HG03097 (cell line): ENCODE data around the gene OPCML.

Experiments
- ATAC-seq: cut with Tn5 transposase; IDR thresholded peaks from one replicate; pipeline ENCODE4 v1.9.1; 2021; ENCODE audit not compliant: unreplicated experiment, low FRiP score

Gene OPCML

DNA sequence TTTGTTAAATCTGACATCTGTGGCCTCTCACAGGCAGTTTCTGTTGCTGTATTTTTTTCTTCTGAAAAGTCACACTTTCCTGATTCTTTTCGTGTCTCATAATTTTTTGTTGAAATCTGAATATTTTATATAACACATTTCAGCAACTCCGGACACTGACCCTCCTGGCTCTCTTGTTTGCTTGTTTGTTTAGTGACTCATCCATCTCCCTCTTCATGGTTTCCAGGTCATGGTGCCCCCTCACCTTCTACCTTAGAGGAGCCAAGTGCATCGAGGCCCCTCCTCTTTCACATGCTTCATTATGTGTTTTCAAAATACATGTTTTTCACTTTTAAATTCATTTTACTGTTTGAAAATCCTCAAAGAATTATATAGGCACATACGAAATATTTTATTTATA is 562.4 kb downstream of the OPCML start:
- ATAC-seq: no peak

DNA sequence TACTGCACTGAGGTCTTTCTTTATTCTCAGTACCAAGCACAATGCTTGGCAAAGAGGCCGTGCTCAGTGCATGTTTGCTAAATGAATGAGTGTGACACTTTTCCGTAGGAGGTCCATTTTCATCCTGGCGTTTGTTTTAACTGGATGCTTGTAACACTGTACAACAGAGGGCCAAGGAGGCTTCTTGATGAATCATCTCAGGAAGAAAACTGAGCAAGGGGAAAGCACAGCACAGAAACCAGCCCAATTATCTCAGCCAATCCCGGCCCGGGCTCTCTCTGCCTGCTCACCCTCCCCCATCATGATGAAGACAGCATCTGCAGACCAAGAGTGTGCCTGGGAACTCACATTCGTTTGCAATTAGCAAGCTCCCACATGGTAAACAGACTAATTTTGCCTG is 570.3 kb downstream of the OPCML start:
- ATAC-seq: no peak

DNA sequence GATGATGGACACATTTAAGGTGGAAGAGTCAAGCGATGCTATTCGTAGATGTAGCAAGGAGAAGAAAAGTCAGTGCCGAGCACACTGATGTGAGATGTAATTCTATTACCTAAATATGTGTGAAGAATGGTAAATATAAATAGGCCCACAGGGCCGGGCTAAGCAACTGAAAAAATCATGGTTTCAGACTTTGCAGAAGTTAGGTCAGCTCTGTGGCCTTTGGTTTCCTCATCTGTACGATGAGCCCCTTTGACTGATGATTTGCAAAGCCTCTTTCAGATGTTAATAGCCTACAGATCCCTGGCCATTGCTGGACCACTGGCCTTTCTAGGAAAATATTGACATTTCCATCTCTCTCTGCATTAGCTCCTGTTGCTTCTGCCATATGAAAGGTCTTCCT is 570.8 kb downstream of the OPCML start:
- no peak for ATAC-seq

DNA sequence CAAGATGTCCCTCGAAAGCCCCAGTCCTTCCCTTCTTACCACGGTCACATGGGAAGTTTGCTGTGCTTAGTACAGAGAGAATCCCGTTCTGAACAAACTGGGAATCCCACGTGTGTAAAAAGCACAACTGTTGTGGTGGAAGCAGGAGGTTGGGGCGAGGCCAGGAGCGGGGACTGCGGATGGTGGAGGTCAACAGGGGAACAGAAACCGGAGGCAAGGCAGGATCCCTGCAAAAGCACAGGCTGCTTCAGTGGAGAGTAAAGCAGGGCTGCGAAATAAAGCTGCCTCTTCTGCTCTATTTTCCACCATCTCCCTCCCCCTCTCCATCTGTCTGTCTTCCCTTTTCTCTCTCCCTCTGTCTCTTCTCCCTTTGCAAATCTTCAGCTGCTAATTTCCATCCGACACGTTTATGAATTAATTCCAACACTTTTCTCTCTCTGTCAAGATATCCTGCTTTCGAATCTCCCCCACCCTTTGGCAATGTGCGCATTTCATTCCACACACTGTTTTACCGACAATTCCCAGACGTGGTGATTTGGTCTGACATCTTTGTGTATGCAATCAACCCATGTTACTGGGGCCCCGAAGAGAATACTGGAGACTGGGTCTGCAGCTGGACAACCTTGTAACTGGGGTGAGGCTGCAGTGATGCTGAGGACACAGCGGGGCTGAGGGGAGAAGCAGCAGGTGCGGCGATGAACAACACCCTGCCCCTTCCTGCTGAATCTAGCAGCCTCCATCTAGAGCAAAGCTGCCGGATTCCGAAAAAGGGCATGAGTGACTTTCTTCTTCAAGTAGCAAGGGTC is 571.8 kb downstream of the OPCML start:
- no peak for ATAC-seq

DNA sequence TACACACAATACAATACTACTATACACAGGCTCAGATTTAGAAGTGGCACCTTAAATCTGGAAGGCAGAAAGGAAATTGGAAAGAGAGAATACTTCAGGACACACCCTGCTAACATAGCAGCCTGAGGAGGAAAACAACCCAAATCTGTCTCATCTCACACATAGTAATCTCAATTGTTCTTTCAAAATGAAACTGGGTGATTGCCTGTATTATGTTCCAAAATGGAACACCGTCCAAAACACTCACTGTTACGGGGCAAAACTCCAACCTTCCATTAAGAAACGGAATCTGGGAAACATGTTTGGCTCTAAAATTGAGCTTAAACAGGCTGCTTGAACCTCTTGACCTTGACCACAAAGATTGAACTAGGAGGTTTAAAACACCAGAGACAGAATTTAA is 572.6 kb downstream of the OPCML start:
- no peak for ATAC-seq

DNA sequence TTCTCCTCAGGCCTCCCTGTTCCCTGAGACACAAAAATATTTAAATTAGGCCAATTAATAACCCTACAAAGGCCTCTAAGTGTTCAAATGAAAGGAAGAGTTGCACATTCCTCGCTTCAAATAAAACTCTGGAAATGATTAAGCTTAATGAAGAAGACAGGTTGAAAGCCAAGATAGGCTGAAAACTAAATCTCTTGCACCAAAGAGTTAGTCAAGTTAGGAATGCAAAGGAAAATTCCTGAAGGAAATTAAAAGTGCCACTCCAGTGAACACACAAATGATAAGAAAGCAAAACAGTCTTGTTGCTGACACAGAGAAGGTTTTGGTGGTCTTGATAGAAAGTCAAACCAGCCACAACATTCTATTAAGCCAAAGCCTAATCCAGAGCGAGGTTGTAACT is 574.4 kb downstream of the OPCML start:
- ATAC-seq: no peak

DNA sequence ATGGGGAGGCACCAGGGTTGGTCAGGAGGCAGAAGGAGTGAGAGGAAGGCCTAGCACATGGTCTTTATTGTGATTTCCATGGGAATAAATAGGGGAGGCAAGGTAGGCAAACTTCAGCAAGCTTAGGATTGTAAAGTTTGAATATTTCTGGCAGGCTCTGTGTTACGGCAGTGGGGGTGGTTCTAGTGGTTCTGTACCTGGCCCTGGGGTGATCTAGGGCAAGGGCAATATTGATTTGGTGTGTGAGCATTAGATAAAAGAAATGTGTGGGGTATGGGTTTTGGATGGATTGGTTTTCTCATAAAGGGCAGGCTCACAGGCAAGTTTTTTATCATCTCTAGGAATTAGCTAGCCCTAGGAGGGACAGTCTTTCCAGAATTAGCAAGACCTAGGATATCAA is 584.0 kb downstream of the OPCML start:
- no peak for ATAC-seq

DNA sequence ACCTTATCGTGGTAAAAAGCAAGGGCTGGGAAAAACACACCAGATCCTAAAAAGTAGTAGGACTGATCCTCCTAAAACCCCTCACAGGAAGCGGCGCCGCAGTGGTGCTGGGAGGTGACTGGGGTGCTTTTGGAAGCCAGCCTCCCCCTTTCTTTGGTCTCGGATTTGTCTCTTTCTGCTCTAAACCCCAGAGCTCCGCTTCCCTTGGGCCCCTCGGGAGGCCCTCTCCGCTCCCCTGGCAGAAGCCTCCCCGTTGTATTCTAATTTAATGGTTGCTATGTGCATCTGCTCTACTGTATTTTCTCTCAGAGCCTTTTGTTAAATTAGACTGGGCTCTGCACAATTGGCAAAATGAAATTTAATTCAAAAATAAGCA is 587.7 kb downstream of the OPCML start:
- no peak for ATAC-seq

DNA sequence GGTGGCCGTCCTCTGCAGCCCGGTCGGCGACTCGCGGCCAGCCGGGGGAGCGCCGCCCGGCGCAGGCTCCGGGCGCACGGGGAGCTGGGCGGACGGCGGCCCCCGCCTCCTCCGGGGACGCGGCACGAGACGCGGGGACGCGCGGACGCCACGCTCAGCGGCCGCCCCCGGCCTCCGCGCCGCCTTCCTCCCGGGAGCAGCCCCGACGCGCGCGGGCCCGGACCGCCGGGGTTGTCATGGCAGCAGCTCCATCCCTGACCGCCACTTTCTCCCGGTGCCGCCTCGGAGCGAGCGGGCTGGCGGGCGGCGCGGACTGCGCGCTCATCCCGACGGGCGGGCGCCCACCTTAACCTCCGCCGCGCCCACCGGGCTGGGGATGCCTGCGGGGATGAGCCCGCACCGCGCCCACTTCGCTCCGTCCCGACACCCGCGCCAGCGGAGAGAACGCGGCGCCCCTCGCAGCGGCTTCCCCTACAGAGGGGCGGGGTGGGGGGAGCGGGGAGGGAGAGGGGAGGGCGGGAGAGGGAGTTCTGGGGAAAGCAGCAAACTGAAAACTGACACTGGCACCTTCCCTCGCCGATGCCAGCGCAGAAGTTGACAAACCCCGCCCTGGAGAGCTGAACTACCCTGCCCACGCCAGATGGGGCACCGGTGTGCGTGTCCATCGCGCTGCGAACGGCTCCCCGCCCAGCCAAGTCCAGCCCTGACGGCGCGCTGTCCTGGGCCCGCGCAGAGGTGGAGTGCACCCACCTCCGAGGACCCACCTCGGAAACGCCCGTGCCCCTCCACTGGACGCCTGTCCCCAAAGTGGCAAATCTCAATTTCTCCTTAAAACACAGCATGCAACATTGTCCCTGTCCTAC is 588.4 kb downstream of the OPCML start:
- ATAC-seq: no peak

DNA sequence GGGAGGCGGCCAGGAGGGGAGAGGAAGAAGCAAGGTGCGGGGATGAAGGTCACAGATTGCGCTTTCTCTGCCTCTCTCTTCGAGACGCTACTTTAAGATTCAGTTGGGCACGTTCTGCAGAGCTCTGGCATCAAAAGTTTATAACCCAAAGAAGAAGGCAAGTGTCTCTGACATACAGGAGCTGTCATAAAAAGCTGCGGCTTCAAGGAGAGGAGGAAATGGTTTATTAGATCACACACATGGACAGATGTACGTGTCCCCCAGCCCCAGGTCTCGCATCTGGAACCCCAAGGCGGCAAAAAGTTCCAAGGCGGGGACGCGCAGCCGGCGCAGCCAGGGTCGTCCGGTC is 589.0 kb downstream of the OPCML start:
- ATAC-seq: no peak

DNA sequence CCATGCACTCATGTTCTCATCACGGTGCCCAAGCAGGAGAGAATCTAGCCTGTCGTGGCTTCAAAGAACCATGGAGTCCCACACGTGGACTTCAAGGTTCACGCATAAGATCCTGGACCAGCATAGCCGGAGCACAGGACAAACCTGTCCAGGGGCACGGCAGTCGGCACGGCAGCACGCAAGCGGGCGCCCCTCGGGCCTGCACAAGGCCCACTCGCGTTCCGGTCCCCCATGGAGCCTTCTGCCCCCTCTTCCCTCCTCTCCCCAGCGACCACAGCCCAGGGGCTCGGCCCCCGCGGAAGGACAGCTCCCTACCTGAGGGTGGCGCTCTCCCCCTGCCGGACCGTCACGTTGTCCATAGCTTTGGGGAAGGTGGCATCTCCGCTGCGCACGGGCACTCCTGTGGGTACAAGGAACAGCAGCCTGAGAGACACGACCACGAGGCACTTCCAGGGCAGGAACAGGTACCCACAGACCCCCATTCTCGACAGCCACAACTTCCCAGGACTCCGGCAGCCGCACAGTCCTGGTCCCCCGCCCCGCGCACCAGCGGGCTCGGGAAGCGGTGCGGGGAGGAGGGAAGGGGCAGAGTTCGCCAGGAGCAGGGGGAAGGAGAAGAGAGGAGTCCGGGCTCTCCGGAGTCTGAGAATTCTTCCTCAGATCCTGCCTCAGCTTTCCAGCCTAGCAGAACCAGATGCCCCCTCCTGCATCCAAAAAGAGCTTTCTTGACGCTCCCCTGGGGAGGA is 589.5 kb downstream of the OPCML start:
- ATAC-seq: no peak

DNA sequence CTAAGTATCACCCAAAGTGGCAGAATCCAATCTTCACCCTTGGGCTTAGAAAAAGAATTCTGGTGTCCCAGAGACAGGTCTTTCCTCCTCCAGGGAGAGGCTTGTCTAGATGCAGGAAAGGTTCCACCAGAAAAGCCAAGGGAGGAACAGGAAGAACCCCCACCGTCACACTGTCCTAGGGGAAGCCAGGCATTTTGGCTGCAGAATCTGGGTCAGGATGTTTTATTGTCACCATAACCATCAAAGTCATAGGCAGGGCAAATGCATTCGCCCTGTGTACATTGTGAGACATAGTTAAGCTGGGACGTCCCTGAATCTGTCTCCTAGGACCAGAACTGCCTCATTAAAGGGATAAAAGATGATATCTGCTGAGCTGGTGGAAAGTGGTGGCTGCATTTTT is 590.5 kb downstream of the OPCML start:
- no peak for ATAC-seq

DNA sequence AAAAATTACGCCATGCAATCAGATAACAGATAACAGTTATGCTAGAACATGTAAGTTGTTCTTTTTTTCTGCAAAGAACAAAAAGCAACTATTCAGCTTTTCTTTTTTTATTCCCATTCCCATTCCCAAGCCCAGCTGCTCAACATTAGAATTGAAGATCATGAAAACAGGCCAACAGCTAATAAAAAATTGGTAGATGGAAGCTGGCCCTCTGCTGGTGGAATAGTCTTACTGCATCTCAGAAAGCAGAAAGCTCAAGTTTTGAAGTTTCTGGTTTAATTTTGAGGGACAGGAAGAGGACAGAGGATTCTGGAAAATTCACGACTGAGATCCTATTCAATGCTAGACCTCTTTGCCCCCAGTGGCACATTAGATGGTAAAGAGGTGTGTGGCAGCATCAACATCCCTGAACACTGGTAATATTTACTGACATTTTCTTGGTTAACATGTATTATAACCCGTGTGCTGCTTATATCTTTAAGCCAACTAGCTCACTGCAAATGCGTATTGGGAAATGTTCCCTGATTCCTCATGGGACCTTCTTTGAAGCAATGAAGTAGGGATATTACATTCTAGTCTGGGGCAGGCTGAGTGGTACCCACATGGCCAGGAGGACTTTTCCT is 591.2 kb downstream of the OPCML start:
- ATAC-seq: no peak

DNA sequence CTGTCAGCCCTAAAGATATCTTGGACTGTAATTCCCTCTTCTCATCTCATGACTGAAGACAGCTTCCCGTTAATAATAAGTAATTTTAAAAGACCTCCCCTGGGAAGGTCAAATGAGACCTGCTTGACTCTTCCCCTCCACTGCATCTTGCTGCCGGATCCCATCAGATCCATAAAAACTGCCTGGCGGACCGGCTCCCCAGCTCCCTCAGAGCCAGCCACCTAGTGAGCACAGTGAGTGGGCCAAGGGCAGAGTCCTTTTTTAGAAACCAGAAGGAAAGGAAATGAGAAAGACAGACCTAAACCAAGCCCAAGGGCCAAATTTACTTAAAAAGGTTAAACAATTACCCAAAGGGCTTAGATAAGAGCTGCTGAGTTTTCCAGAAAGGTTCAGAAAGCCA is 595.3 kb downstream of the OPCML start:
- ATAC-seq: no peak

DNA sequence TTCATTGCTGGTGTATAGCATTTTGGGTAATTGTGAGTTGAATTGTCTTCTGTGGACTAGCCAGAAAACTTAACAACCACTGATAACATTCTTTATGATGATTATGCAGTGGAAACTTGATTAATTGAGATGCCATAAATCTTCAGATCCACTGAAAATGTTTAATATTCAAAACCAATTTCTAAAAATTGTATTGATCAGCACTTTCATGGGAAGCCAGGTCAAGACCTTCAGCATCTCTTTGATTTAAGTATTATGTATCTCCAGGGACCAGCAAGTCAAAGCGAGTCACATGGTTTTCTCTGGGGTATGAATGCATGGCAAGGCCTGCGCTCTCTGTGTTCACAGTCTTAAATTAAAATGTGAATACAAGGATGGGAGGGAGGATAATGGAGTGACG is 596.9 kb downstream of the OPCML start:
- no peak for ATAC-seq

DNA sequence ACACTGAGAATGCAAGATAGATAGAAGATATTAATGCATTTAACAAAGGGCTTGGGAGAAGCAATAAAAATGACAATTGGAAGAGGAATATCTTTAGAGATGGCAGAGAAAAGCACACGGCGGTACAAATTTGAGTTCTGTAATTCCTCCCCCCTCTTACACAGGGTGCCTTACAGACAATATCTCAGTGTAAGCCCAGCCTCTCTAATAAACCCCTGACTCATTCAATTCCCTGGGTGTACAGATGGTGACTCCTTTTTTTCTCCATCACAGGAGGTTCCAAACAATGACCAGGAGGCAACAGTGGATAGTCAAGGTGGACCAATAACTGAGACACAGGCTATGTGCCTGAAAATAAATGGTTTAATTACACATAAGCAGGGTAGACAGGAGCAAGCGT is 598.6 kb downstream of the OPCML start:
- ATAC-seq: no peak

DNA sequence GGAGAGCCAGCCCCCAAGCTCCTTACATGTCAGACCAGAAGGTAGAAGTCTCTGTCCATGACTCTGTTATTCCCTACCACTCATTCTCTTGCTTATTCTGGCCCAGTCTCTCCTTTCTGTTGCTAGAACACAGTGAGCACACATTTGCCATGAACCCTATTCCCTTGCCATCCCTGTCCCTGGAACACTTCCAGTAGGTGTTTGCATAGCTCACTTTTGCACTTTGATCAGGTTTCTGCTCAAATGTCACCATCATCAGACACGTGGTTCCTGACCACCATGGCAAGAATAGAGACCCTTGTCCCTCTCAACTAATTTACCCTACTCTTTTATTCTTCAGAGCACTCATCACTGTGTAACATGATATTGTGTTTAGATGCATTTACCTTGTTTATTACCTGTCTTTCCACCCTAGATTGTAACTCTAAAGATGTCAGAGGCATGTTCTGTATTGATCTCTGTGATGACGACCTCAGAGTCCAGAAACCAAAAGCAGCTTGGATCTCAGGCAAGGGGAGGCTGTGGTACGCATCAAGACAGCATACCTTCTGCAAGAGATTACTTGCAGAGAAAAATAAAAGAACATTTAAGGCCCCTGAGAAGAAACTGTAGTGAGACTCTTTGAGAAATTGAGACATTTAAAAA is 606.4 kb downstream of the OPCML start:
- no peak for ATAC-seq

DNA sequence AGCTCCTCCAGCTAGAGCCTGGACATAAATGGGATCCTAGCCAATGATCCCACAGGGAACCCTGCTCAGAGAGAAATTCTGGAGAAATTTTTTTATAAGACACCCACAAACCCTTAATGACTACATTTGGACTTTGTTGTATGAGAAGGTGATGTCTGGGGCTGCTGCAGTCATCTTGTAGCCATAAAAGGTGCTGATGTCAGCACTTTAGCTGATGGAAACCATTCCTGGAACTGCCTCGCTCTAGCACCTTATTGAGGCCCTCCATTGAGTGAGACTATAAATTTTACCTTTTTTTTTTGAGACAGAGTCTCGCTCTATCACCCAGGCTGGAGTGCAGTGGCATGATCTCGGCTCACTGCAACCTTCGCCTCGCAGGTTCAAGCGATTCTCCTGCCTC is 610.7 kb downstream of the OPCML start:
- no peak for ATAC-seq

DNA sequence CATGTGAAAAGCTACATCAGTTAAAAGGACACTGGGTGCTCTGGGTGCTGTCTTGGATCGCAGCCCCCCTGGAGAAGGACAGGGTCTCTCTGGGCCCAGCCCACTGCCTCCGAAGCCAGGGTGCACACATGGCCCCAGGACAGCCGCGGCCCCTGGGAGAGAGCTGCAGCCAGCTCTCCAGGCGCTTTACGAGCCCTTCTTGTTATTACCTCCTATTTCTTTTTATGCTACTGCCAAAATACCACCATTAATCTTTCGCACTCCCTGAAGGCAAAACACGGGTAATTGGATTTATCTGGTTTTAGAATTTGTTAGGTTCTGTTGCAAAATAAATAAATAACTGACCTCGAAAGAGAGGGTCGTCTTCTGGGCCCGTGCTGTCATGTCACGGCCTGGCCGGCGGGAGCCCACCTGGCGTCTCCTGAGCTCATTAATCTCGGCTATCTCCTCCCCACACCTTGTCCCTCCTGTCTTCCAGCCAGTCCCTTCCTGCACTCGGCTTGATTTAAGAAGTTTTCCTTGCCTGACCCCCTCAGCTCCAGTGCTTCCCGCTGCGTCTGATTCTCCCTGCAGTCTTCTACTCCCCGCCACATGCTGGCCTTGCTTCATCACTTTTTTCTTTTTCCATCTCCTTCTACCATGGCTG is 611.7 kb downstream of the OPCML start:
- no peak for ATAC-seq

DNA sequence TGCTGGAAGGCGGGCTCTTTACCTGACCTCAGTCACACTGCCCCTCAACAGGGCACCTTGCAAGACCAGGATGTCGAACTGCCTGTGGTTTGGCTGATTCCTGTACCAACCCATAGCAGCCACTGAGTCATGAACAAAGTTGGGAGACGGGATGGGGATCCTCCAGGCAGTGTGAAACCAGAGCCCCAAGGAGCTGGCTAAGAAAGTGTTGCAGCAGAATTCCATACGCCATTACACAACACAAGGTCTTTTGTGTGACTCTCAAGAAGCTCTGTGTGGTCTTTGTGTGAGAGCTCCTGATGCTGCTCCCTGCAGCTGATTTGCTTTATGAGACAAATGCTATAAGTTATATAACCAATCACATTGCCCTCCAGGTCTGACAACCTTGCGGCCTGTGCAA is 617.7 kb downstream of the OPCML start:
- no peak for ATAC-seq
